C4-2B (cell line): ENCODE data around the gene MCF2L.
A peak's percentile ranks its signal among the peaks of the same experiment; 100 is the strongest.

ENCODE experiments used
- H3K27ac ChIP-seq: fragments of 450-650 bp; 2 replicates; pipeline ENCODE4 v1.5.1; 2017
- CTCF ChIP-seq: fragments of 450-650 bp; conservative IDR thresholded peaks from 2 replicates; pipeline ENCODE4 v1.5.1; 2017; ENCODE audit warnings: mild to moderate bottlenecking
- ZFX ChIP-seq: fragments of 450-650 bp; IDR thresholded peaks from 2 replicates; pipeline ENCODE4 v1.6.1; 2017

The MCF2L gene

GRCh38 chr13:112969692-112970338 lies 801 bp downstream of the MCF2L start:
- no peak for TF ChIP-seq CTCF
- TF ChIP-seq ZFX = no peak
- peak overlapping the region; percentile 97 for H3K27ac ChIP-seq

GRCh38 chr13:112970552-112971287 lies 1.7 kb downstream of the MCF2L start:
- TF ChIP-seq ZFX (no peak), CTCF (no peak)
- no peak overlapping the region for H3K27ac ChIP-seq

- H3K27ac ChIP-seq = no peak overlapping the region
- no peak for TF ChIP-seq CTCF
- no peak for TF ChIP-seq ZFX
These were observed 2.3 kb downstream of the MCF2L start for GRCh38 chr13:112971288-112971643.

GRCh38 chr13:112972258-112972657 lies 3.2 kb downstream of the MCF2L start:
- TF ChIP-seq CTCF = no peak
- TF ChIP-seq ZFX = no peak
- H3K27ac ChIP-seq = no peak overlapping the region

- TF ChIP-seq CTCF (no peak), ZFX (no peak)
- H3K27ac ChIP-seq = no peak overlapping the region
These were observed 4.0 kb downstream of the MCF2L start for GRCh38 chr13:112972867-112973576.

- TF ChIP-seq ZFX = no peak
- no peak for TF ChIP-seq CTCF
These were observed 4.5 kb downstream of the MCF2L start for GRCh38 chr13:112973577-112973951.

GRCh38 chr13:112974125-112974524 lies 5.1 kb downstream of the MCF2L start:
- TF ChIP-seq CTCF = no peak
- no peak for TF ChIP-seq ZFX
- no peak overlapping the region for H3K27ac ChIP-seq

More at GRCh38 chr13:112973577-112973951, 4.5 kb downstream of the MCF2L start:
- no peak overlapping the region for H3K27ac ChIP-seq
